Mucosa of rectum (tissue), 2 donors: ENCODE data around the gene STKLD1.
A peak's percentile ranks its signal among the peaks of the same experiment; 100 is the strongest.
"Not testable (repeated sequence)": the region's sequence is repeated elsewhere in the genome, so short reads cannot be mapped to it uniquely, and the experiment has no call there.

Experiments used
- H3K27ac ChIP-seq, 2 donors: one replicate each; pipeline ENCODE4 v1.7.0; 2013; ENCODE audit warnings: inconsistent platforms in 2 of 2, low read depth in 2 of 2, low read length in 2 of 2
- H3K27me3 ChIP-seq, 2 donors: one replicate each; pipeline ENCODE4 v1.7.0; 2013; ENCODE audit warnings: low read length in 2 of 2; ENCODE audit not compliant: control insufficient read depth in 2 of 2, insufficient read depth in 2 of 2
- H3K36me3 ChIP-seq, 2 donors: one replicate each; pipeline ENCODE4 v1.7.0; 2013; ENCODE audit warnings: low read length in 2 of 2; ENCODE audit not compliant: control insufficient read depth in 2 of 2, insufficient read depth in 2 of 2
- H3K4me1 ChIP-seq, 2 donors: one replicate each; pipeline ENCODE4 v1.7.0; 2013; ENCODE audit warnings: low read length in 2 of 2, mild to moderate bottlenecking in 1 of 2; ENCODE audit not compliant: control insufficient read depth in 2 of 2, insufficient read depth in 2 of 2
- H3K4me3 ChIP-seq, 2 donors: one replicate each; pipeline ENCODE4 v1.7.0; 2013; ENCODE audit warnings: low read length in 2 of 2
- H3K9ac ChIP-seq, 2 donors: one replicate each; pipeline ENCODE4 v1.7.0; 2013; ENCODE audit warnings: low read length in 2 of 2, low read depth in 1 of 2, mild to moderate bottlenecking in 1 of 2
- H3K9me3 ChIP-seq, 2 donors: one replicate each; pipeline ENCODE4 v1.7.0; 2013; ENCODE audit warnings: low read length in 2 of 2; ENCODE audit not compliant: control insufficient read depth in 2 of 2
- donor health status: healthy.
- donor health status: Normal muscosa, but diverticular disease.

The STKLD1 gene

GRCh38 chr9:133374612-133375115, 1.5 kb upstream of the STKLD1 start:
- Histone ChIP-seq H3K36me3 (peaks cover 6 to 28% of the 10 kb centered on the region in 2 donors), H3K9ac (peak overlapping the region; percentile 73 to 89), H3K4me1 (peaks cover 27 to 29% of the 10 kb centered on the region in 2 donors), H3K27ac (peak overlapping the region; percentile 92), H3K9me3 (no peaks in the 10 kb centered on the region), H3K4me3 (peak overlapping the region; percentile 81 to 84), H3K27me3 (no peaks in the 10 kb centered on the region)

- Histone ChIP-seq H3K36me3 (peaks cover 6 to 24% of the 10 kb centered on the region in 2 donors), H3K27ac (peak overlapping the region; percentile 92), H3K27me3 (no peaks in the 10 kb centered on the region), H3K4me3 (peak overlapping the region; percentile 81 to 84), H3K9ac (peak overlapping the region; percentile 73 to 89), H3K9me3 (no peaks in the 10 kb centered on the region), H3K4me1 (peaks cover 21 to 25% of the 10 kb centered on the region in 2 donors)
These were observed 946 bp upstream of the STKLD1 start for GRCh38 chr9:133375116-133375723.

GRCh38 chr9:133377280-133377679, 1.1 kb downstream of the STKLD1 start:
- not testable (repeated sequence) for H3K27me3 ChIP-seq, H3K9ac ChIP-seq, H3K36me3 ChIP-seq, H3K9me3 ChIP-seq, H3K27ac ChIP-seq, H3K4me3 ChIP-seq
- peaks cover 9 to 13% of the 10 kb centered on the region in 2 donors for H3K4me1 ChIP-seq

- no peak overlapping the region for H3K4me3 ChIP-seq
- no peak overlapping the region for H3K9ac ChIP-seq
- no peak overlapping the region for H3K27ac ChIP-seq
- H3K4me1 ChIP-seq = peaks cover 7 to 8% of the 10 kb centered on the region in 2 donors
- no peaks in the 10 kb centered on the region for H3K9me3 ChIP-seq
- H3K27me3 ChIP-seq = no peaks in the 10 kb centered on the region
- H3K36me3 ChIP-seq = peaks cover 1 to 4% of the 10 kb centered on the region in 2 donors
These were observed 1.6 kb downstream of the STKLD1 start for GRCh38 chr9:133377721-133378216.

GRCh38 chr9:133378408-133378962, 2.3 kb downstream of the STKLD1 start:
- H3K27ac ChIP-seq = no peak overlapping the region
- no peaks in the 10 kb centered on the region for H3K27me3 ChIP-seq
- no peaks in the 10 kb centered on the region for H3K9me3 ChIP-seq
- no peak overlapping the region for H3K9ac ChIP-seq
- peaks cover 5 to 6% of the 10 kb centered on the region in 2 donors for H3K4me1 ChIP-seq
- no peaks in the 10 kb centered on the region for H3K36me3 ChIP-seq
- no peak overlapping the region for H3K4me3 ChIP-seq

- H3K9ac ChIP-seq = no peak overlapping the region
These were observed 3.3 kb downstream of the STKLD1 start for GRCh38 chr9:133379153-133380086.

GRCh38 chr9:133380734-133381133, 4.6 kb downstream of the STKLD1 start:
- Histone ChIP-seq H3K27ac (no peak overlapping the region), H3K4me3 (no peak overlapping the region), H3K9ac (no peak overlapping the region), H3K36me3 (no peaks in the 10 kb centered on the region), H3K4me1 (peaks cover 0 to 5% of the 10 kb centered on the region in 2 donors), H3K9me3 (no peaks in the 10 kb centered on the region), H3K27me3 (no peaks in the 10 kb centered on the region)

More at GRCh38 chr9:133379153-133380086, 3.3 kb downstream of the STKLD1 start:
- no peaks in the 10 kb centered on the region for H3K27me3 ChIP-seq
- no peak overlapping the region for H3K4me3 ChIP-seq
- H3K36me3 ChIP-seq = no peaks in the 10 kb centered on the region
- peaks cover 5 to 6% of the 10 kb centered on the region in 2 donors for H3K4me1 ChIP-seq
- H3K27ac ChIP-seq = no peak overlapping the region
- no peaks in the 10 kb centered on the region for H3K9me3 ChIP-seq

- no peaks in the 10 kb centered on the region for H3K9me3 ChIP-seq
- H3K27ac ChIP-seq = no peak overlapping the region
- no peak overlapping the region for H3K4me3 ChIP-seq
- no peaks in the 10 kb centered on the region for H3K27me3 ChIP-seq
- no peaks in the 10 kb centered on the region for H3K4me1 ChIP-seq
- no peak overlapping the region for H3K9ac ChIP-seq
- no peaks in the 10 kb centered on the region for H3K36me3 ChIP-seq
These were observed 6.5 kb downstream of the STKLD1 start for GRCh38 chr9:133382507-133383141.

- H3K9ac ChIP-seq = no peak overlapping the region
These were observed 7.3 kb downstream of the STKLD1 start for GRCh38 chr9:133383438-133383837.

More at GRCh38 chr9:133383438-133383837, 7.3 kb downstream of the STKLD1 start:
- Histone ChIP-seq H3K27ac (no peak overlapping the region), H3K36me3 (no peaks in the 10 kb centered on the region), H3K9me3 (no peaks in the 10 kb centered on the region), H3K4me1 (no peaks in the 10 kb centered on the region), H3K4me3 (no peak overlapping the region), H3K27me3 (no peaks in the 10 kb centered on the region)
